Measurements from ENCODE around the gene HFE. TPM values are rescaled to one million over a fixed set of nuclear protein-coding genes. Genes with fewer than 3 reads are reported as not detected.
"Not testable (repeated sequence)": the region's sequence is repeated elsewhere in the genome, so short reads cannot be mapped to it uniquely, and the experiment has no call there.

HFE gene
- total RNA-seq, 1 donor from 2014 or later, result 13.9 TPM

- DNase-seq (ENCODE audit: low spot score), result no peak
- ATAC-seq, result no peak
- intact Hi-C loops (cut with DNase I), result no loop called here
These were observed 29.3 kb upstream of the HFE start for GRCh38 chr6:26057899-26058298.

DNA sequence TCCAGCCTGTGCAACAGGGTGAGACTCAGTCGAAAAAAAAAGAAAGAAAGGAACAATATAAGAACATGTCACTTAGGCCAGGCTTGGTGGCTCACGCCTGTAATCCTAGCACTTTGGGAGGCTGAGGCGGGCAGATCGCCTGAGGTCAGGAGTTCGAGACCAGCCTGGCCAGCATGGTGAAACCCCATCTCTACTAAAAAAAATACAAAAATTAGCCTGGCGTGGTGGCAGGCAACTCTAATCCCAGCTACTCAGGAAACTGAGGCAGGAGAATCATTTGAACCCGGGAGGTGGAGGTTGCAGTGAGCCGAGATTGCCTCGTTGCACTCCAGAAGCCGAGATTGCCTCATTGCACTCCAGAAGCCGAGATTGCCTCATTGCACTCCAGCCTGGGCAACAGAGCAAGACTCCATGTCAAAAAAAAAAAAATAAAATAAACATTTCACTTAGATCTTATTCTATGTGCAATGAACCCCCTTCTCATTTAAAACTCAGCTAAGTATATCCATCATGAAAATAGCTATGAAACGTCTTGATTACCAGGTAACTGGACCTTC is 28.7 kb upstream of the HFE start:
- DNase-seq (ENCODE audit: low spot score); intact Hi-C loops (cut with DNase I); ATAC-seq: not testable (repeated sequence)

DNA sequence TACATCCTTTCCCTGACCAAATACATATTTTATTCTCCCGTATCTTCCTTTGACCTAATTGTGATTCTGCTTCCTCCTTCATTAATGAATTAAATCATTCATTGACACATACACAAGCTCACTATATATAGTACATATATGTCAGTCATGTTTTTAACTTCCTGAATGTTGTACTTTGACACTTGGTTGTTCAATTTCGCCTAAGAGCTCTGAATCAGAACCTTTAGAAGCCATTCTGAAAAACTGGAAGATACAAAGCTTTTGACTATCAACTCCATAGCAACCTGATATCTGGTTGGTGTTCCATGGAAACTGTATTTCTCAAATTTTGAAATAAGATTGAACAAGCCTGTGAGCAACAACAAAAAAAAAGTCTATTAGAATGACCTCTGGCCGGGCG is 27.3 kb upstream of the HFE start:
- ATAC-seq (no peak), DNase-seq (ENCODE audit: low spot score) (no peak)
- intact Hi-C loops (cut with DNase I), result loop anchor here (5.0 kb wide), 1 partner anchor 37 kb away; no protein-coding TSS in a partner anchor

DNA sequence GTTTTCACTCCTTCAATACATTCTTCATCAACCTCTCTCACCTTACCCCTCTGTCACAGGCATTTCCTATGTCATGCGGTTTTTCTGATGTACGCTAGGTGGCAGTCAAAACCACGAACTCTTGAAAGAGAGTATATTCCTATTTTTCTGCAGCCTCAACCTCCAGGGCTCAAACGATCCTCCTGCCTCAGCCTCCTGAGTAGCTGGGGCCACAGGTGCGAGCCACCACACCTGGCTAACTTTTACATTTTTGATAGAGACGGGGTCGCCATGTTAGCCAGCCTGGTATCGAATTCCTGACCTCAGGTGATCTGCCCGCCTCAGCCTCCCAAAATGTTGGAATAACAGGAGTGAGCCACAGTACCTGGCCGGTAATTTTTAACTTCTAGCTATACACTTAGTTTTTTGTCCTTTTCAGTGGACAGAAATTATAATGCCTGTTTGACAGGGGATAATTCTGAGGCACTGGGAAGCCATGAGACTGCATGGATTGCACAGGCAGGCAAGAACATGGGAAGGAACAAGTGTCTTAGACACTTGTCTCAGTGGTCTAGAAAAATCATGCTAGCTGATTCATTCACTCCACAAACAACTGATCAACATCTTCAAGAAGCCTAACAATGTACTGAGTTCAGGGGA is 22.5 kb upstream of the HFE start:
- DNase-seq (ENCODE audit: low spot score), result no peak
- intact Hi-C loops (cut with DNase I), result loop anchor here (5.0 kb wide), 1 partner anchor 33 kb away; no protein-coding TSS in a partner anchor
- ATAC-seq, result peak; percentile 81

- peak; percentile 94 for ATAC-seq
- intact Hi-C loops (cut with DNase I), result no loop called here
- DNase-seq (ENCODE audit: low spot score), result peak; percentile 67
These were observed 21.3 kb upstream of the HFE start for GRCh38 chr6:26065952-26066380.

GRCh38 chr6:26067367-26067766 is 19.9 kb upstream of the HFE start:
- intact Hi-C loops (cut with DNase I), result no loop called here
- ATAC-seq, result no peak
- DNase-seq (ENCODE audit: low spot score), result no peak

DNA sequence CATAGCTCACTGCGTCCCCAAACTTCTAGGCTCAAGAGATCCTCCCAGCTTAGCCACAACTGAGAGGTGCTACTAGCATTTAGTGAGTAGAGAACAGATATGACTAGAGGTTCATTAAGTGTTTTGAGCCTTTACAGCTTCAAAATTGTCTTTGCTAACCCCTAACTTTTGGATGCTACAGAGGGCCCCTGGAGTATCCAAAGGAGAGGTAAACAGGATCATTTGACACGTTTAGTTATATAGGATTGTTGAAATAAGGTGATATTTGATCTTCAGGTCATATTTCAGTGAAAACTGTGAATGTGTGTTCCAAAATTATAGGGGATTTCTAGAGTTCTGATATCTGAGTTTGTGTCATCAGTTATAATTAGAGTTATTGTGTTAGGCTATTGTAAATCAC is 19.2 kb upstream of the HFE start:
- DNase-seq (ENCODE audit: low spot score) (no peak), ATAC-seq (no peak)
- intact Hi-C loops (cut with DNase I), result no loop called here

GRCh38 chr6:26071135-26071534 is 16.1 kb upstream of the HFE start:
- peak; percentile 42 for ATAC-seq
- no peak for DNase-seq (ENCODE audit: low spot score)
- intact Hi-C loops (cut with DNase I), result no loop called here

GRCh38 chr6:26075063-26075717 is 12.0 kb upstream of the HFE start:
- intact Hi-C loops (cut with DNase I), result no loop called here
- no peak for ATAC-seq

GRCh38 chr6:26078066-26078465 is 9.2 kb upstream of the HFE start:
- intact Hi-C loops (cut with DNase I); ATAC-seq; DNase-seq (ENCODE audit: low spot score): not testable (repeated sequence)

More at GRCh38 chr6:26075063-26075717, 12.0 kb upstream of the HFE start:
- DNase-seq (ENCODE audit: low spot score), result no peak

- DNase-seq (ENCODE audit: low spot score); ATAC-seq; intact Hi-C loops (cut with DNase I): not testable (repeated sequence)
These were observed 6.1 kb upstream of the HFE start for GRCh38 chr6:26081096-26081495.

- intact Hi-C loops (cut with DNase I), result no loop called here
These were observed 1.0 kb upstream of the HFE start for GRCh38 chr6:26086211-26086610.

DNA sequence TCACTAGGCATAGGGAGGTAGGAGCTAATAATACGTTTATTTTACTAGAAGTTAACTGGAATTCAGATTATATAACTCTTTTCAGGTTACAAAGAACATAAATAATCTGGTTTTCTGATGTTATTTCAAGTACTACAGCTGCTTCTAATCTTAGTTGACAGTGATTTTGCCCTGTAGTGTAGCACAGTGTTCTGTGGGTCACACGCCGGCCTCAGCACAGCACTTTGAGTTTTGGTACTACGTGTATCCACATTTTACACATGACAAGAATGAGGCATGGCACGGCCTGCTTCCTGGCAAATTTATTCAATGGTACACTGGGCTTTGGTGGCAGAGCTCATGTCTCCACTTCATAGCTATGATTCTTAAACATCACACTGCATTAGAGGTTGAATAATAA is 1.1 kb downstream of the HFE start:
- no peak for DNase-seq (ENCODE audit: low spot score)
- intact Hi-C loops (cut with DNase I), result no loop called here
- ATAC-seq, result peak; percentile 61

More at GRCh38 chr6:26086211-26086610, 1.0 kb upstream of the HFE start:
- no peak for ATAC-seq
- no peak for DNase-seq (ENCODE audit: low spot score)

- intact Hi-C loops (cut with DNase I), result no loop called here
- DNase-seq (ENCODE audit: low spot score) (no peak), ATAC-seq (no peak)
These were observed 2.0 kb downstream of the HFE start for GRCh38 chr6:26089272-26089671.

GRCh38 chr6:26092443-26092842 is 5.2 kb downstream of the HFE start:
- no peak for ATAC-seq
- no peak for DNase-seq (ENCODE audit: low spot score)
- intact Hi-C loops (cut with DNase I), result no loop called here

DNA sequence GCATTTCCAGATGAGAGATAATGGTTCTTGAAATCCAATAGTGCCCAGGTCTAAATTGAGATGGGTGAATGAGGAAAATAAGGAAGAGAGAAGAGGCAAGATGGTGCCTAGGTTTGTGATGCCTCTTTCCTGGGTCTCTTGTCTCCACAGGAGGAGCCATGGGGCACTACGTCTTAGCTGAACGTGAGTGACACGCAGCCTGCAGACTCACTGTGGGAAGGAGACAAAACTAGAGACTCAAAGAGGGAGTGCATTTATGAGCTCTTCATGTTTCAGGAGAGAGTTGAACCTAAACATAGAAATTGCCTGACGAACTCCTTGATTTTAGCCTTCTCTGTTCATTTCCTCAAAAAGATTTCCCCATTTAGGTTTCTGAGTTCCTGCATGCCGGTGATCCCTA is 6.8 kb downstream of the HFE start:
- no peak for ATAC-seq
- intact Hi-C loops (cut with DNase I), result no loop called here

GRCh38 chr6:26097268-26097875 is 10.1 kb downstream of the HFE start:
- DNase-seq (ENCODE audit: low spot score), result peak; percentile 75
- ATAC-seq, result peak; percentile 85
- intact Hi-C loops (cut with DNase I), result loop anchor here (5.0 kb wide), 1 partner anchor 35 kb away; no protein-coding TSS in a partner anchor

More for the DNA sequence above, 6.8 kb downstream of the HFE start:
- DNase-seq (ENCODE audit: low spot score), result no peak

DNA sequence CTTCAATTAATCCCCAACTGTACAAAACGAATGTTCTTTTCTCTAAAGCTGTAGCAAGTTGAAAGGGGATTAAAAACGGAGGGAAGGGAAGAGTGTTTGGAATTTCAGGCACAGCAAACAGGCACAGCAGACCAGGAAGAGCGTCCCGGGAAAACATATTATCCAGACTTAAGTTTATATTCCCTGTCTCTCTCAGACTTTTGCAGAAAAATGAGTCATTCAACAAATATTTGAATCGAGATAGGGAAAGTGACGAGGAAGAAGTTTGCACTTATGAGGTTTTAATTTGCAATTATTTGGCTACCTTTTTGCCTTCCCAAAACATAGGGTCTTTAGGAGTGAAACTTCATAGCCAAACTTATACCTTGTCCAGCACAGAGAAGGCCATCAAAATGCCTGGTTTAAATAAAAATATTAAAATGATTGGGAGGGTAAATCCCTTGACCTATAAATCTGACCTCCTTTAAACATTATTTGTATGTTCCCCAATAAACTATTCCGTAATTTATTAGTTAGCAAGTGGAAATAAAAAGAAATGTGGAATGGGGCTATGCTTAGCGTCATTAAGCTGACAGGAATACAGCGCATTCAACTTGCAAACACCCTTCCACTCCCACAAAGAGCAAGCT is 16.0 kb downstream of the HFE start:
- intact Hi-C loops (cut with DNase I), result no loop called here
- ATAC-seq (peak; percentile 96), DNase-seq (ENCODE audit: low spot score) (no peak)

- peak; percentile 97 for ATAC-seq
- intact Hi-C loops (cut with DNase I), result no loop called here
- peak; percentile 95 for DNase-seq (ENCODE audit: low spot score)
These were observed 16.7 kb downstream of the HFE start for GRCh38 chr6:26103770-26104456.

All from sciatic nerve (tissue), 2 donors.